Measurements from ENCODE around the gene PPIP5K1.

The PPIP5K1 gene

DNA sequence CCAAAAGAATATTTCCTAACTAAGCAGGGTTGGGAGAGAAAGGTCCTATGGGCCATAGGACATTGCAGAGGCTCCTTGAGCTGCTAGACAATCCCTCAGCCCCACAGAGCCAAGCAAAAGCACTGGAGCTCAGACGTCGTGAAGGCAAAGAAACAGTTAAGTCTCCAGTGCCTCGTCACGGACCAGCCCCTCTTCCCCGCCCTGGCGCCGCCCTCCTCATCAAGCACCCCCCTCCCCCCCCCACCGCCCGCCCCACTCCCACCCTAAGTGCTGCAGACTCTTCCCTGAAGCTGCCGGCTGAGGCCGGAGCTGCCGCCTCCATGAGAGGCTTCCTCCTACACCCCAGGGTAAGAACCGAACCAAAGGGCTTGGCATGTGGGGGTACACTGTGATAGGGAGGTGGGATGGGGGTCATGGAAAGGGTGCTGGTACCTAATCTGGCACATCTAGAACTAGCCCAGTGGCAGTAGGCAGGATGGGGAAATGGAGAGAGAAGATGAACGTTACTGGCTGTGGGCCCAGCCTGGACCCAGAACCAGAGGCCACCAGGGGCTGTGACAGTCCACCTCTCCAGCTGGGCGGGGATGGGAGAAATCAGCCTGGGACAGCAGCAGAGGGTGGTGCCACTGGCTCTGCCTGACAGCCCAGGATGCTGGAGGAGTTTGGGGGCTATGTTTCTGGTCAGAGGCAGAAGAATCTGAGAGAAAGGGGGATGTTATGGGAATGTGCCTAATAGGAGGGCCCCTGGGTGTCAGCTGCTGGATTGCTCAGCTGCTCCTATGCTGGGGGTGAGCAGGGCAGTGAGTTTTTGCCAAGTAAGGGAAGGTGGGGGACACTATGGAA is 72.4 kb downstream of the PPIP5K1 start, which contains the start of gene MAP1A:
Gene MAP1A, plus strand, starts transcription at position 255 of the 843 bp plus-strand sequence. CDS start 3,866 bp downstream, outside the sequence.
- H3K4me2 ChIP-seq, result no peak within 1 kb of the TSS
- TF ChIP-seq, protein P1, sequence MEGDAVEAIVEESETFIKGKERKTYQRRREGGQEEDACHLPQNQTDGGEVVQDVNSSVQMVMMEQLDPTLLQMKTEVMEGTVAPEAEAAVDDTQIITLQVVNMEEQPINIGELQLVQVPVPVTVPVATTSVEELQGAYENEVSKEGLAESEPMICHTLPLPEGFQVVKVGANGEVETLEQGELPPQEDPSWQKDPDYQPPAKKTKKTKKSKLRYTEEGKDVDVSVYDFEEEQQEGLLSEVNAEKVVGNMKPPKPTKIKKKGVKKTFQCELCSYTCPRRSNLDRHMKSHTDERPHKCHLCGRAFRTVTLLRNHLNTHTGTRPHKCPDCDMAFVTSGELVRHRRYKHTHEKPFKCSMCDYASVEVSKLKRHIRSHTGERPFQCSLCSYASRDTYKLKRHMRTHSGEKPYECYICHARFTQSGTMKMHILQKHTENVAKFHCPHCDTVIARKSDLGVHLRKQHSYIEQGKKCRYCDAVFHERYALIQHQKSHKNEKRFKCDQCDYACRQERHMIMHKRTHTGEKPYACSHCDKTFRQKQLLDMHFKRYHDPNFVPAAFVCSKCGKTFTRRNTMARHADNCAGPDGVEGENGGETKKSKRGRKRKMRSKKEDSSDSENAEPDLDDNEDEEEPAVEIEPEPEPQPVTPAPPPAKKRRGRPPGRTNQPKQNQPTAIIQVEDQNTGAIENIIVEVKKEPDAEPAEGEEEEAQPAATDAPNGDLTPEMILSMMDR (conservative IDR thresholded peaks at IDR 0.05; ENCODE audit: low read depth, low read length), result no peak

DNA sequence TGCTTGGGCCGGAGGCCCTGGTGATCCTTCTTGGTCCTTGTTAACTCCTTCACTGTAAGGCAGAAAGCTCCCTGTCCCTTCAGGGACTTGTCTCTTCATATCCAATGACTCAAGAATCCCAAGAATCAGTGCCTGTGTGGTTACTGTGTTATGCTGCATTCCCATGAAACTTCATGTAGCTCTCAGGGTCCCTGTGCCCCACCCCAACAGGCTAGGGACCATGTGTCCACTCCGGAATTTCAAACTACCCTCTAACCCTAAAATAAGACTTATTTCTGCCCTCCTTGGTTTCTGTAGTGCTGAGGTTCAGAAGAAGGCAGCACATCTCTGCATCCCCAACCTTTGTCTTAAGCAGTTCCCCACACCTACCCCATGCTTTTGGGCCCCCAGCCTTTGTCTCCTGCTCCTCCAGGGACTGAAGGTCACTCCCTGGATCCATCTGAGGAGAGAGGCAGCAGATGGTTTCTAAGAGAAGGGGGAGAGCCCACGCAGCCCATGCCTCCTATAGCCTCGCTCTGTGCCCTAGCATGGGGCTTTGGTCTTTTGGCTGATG is 73.1 kb downstream of the PPIP5K1 start:
- no peaks in the 10 kb centered on the region for H3K36me3 ChIP-seq (ENCODE audit: insufficient read depth)
- no peak overlapping the region for H2AFZ ChIP-seq (ENCODE audit: low read depth)
- H3K27ac ChIP-seq, result no peak overlapping the region
- no peak overlapping the region for H3K9ac ChIP-seq
- H3K4me2 ChIP-seq, result no peak overlapping the region
- TF ChIP-seq, protein P1 (conservative IDR thresholded peaks at IDR 0.05; ENCODE audit: low read depth, low read length), result no peak
- H4K20me1 ChIP-seq (ENCODE audit: insufficient read depth), result no peaks in the 10 kb centered on the region
- H3K79me2 ChIP-seq (ENCODE audit: insufficient read depth, low read depth), result no peaks in the 10 kb centered on the region
- H3K4me3 ChIP-seq (IDR thresholded peaks at IDR 0.05; ENCODE audit: insufficient read depth, low read depth, low read length), result no peak overlapping the region
- peaks cover 12% of the 10 kb centered on the region for H3K4me1 ChIP-seq (ENCODE audit: low read depth, poor library complexity, severe bottlenecking)
- 0 out of 2 replicates have a peak, but pooled peaks cover 3% of the 10 kb centered on the region for H3K27me3 ChIP-seq (ENCODE audit: insufficient read depth, low read depth)

More for the DNA sequence above, 72.4 kb downstream of the PPIP5K1 start, which contains the start of gene MAP1A:
- H3K4me1 ChIP-seq (ENCODE audit: low read depth, poor library complexity, severe bottlenecking), result peaks cover 12% of the 10 kb centered on the region
- no peaks in the 10 kb centered on the region for H3K79me2 ChIP-seq (ENCODE audit: insufficient read depth, low read depth)
- H3K4me3 ChIP-seq (IDR thresholded peaks at IDR 0.05; ENCODE audit: insufficient read depth, low read depth, low read length), result no peak within 1 kb of the TSS
- no peaks in the 10 kb centered on the region for H4K20me1 ChIP-seq (ENCODE audit: insufficient read depth)
- H3K36me3 ChIP-seq (ENCODE audit: insufficient read depth), result no peaks in the 10 kb centered on the region
- H3K9ac ChIP-seq, result no peak within 1 kb of the TSS
- H2AFZ ChIP-seq (ENCODE audit: low read depth), result no peak within 1 kb of the TSS
- H3K27me3 ChIP-seq (ENCODE audit: insufficient read depth, low read depth), result no peaks in the 10 kb centered on the region
- no peak within 1 kb of the TSS for H3K27ac ChIP-seq

DNA sequence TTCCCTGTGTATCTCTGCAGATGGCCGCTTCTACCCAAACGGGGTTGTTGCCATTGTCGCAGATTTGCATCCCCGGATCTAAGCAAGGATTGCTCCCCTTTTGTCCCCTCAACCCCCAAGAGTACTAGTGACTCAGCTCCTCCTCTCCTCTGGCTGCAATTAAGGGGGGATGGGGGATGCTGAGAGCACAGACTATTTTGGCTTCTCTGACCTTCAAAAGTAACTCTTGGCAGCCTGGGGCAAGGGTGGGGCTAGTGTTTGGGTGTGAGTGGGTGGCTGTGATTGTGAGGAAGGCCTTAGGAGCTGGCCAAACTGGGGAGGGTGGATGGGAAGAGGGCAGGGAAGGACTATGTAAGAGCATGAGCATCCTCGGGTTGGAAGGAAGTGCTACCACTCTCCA is 73.8 kb downstream of the PPIP5K1 start:
- Histone ChIP-seq H4K20me1 (ENCODE audit: insufficient read depth) (no peaks in the 10 kb centered on the region), H3K79me2 (ENCODE audit: insufficient read depth, low read depth) (no peaks in the 10 kb centered on the region), H3K36me3 (ENCODE audit: insufficient read depth) (no peaks in the 10 kb centered on the region), H3K4me1 (ENCODE audit: low read depth, poor library complexity, severe bottlenecking) (peaks cover 18% of the 10 kb centered on the region), H2AFZ (ENCODE audit: low read depth) (no peak overlapping the region), H3K4me3 (IDR thresholded peaks at IDR 0.05; ENCODE audit: insufficient read depth, low read depth, low read length) (no peak overlapping the region), H3K27me3 (ENCODE audit: insufficient read depth, low read depth) (0 out of 2 replicates have a peak, but pooled peaks cover 3% of the 10 kb centered on the region), H3K4me2 (no peak overlapping the region), H3K27ac (no peak overlapping the region), H3K9ac (no peak overlapping the region)
- TF ChIP-seq, protein P1 (conservative IDR thresholded peaks at IDR 0.05; ENCODE audit: low read depth, low read length), result no peak

DNA sequence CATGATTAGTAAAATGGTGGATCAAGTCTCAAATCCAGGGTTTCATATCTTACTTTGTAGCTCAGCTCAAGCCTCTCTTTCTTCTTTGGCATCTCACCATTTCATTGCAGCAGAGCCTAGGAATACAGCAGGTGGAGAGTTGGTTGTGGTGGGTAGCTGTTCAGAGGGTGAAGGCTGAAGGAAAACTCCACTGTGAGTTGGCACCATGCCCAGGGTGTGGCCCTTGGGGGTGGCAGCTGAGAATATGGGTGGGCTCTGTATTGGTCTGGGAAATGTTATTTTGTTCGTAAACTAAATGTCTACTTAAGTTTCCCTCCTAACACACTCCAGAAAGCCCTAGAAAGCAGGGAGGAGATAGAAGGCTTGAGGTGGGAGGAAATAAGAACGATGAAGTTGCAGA is 74.3 kb downstream of the PPIP5K1 start:
- Histone ChIP-seq H2AFZ (ENCODE audit: low read depth) (no peak overlapping the region), H3K9ac (no peak overlapping the region), H3K79me2 (ENCODE audit: insufficient read depth, low read depth) (no peaks in the 10 kb centered on the region), H3K4me3 (IDR thresholded peaks at IDR 0.05; ENCODE audit: insufficient read depth, low read depth, low read length) (no peak overlapping the region), H3K4me1 (ENCODE audit: low read depth, poor library complexity, severe bottlenecking) (peaks cover 19% of the 10 kb centered on the region), H3K4me2 (no peak overlapping the region), H3K27ac (no peak overlapping the region), H3K36me3 (ENCODE audit: insufficient read depth) (no peaks in the 10 kb centered on the region), H4K20me1 (ENCODE audit: insufficient read depth) (no peaks in the 10 kb centered on the region), H3K27me3 (ENCODE audit: insufficient read depth, low read depth) (0 out of 2 replicates have a peak, but pooled peaks cover 3% of the 10 kb centered on the region)
- TF ChIP-seq, protein P1 (conservative IDR thresholded peaks at IDR 0.05; ENCODE audit: low read depth, low read length), result no peak
